Measurements from ENCODE around the gene FOXQ1.

Gene FOXQ1, protein sequence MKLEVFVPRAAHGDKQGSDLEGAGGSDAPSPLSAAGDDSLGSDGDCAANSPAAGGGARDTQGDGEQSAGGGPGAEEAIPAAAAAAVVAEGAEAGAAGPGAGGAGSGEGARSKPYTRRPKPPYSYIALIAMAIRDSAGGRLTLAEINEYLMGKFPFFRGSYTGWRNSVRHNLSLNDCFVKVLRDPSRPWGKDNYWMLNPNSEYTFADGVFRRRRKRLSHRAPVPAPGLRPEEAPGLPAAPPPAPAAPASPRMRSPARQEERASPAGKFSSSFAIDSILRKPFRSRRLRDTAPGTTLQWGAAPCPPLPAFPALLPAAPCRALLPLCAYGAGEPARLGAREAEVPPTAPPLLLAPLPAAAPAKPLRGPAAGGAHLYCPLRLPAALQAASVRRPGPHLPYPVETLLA

DNA sequence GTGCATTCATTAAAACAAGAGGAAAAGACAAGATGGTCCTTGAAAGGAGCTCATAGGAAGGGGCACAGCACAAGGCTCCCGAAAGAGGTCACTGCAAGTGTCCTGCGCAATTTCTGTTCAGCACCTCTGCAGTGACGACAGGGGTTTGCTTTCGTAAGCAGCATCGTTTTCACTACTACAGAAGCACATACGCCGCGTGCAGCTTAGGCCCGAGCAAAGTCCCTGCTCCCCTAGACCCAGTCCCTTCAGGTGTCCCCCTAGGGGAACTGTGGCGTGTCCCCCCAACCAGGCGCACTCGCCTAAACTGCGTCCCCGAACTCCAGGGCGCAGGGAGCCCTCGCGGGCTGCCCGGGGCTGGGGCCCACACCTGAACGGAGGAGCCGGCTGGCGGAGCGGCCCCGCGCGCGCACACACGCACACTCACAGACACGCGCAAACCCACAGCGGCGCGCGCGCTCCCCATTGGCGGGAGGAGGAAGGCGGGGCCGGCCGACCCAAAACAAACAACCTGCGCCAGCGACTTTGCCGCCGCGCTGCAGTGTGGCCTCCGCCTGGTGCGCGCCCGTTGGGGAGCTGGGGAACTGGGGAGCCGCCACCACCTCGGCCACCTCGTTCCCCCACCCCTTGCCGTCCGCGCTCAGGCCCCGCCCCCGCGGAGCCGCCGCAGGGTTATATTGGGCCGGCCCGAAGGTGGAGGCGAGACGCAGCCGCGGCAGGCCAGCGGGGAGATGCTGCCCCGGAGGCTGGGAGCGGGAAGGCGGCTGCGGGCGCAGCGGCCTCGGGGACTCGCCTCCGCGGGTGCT, at the start of gene FOXQ1:
Gene FOXQ1 (plus strand): TSS at position 699 of the 803 bp plus-strand sequence. CDS start 607 bp downstream, outside the sequence.
- peak in 1 of 3 donors; percentile 25 for DNase-seq

DNA sequence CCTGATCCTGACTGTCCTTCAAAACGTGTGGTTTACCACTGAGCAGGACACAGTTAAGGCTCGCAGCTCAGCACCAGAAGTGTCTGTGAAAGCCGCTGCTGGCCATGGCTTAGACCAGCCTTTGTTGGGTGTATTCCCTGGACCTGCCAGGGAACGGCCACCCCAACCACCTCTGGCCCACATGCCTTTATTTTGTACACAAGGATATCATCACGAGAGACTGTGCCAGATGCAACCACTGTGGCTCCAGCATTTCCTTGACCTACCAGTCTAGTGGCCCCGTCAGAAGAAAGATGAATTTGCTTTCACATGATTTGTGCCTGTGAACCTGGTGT, 49.2 kb upstream of the FOXQ1 start:
- DNase-seq, result no peak

DNA sequence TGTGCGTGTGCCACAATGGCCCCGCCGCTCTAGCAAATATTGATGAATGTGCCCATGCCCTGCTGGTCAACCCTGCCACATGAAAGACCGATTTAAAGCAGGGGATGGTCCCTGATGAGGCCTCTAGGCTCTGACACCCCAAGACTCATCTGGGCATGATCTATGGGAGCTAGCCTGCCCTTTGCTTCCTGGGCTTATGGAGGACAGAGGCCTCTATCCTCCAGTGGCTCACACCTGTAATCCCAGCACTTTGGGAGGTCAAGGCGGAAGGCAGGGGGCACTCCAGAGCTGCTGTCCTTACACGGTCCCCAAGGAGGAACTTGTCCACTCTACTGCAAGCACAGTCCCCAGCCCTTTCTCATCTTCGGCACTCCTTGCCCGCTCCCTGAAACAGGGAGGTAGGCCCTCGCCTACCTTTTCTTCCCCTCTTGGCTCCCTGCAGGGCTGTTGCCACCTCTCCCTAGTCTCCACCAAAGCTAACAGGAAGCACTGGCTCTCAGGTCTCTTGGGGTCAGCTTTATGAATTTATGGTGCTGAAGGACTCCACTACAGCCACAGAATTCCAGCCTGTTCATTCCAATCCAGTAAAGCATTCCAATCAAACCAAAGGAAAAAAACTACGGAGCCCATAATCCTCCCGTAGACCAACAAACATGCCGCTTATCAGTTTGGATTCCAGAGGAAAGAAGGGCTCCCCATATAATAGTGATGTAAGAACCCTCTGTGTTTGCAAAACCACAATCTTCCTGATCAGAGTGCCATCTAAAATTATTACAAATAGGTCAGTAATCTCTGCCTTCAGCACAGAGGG, 48.7 kb upstream of the FOXQ1 start:
- DNase-seq, result peak; percentile 32 to 66 (median 53)

DNA sequence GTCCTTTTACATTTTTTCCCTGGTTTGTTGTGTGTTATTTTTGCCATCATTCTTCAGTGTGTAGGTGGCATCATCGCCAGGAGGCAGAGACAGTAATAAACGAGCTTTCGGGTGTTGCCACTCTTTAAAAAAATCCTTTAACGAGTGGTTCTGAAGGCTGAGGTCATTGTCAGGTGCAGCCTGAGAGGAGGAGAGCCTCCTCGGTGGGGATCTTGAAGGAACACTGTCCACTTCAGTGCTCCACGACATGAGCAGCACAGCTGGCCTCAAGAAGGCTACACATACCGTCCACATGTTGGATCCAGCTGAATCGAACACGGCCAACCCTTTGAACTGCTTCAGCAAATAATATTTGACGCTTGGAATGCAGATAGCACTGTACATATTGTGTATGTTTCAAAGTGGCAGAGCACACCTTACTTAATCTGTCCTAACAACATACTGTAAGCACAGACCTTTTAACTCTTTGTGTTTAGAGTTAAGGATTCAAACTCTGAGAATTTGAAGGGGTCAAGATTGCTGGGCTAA, 48.0 kb upstream of the FOXQ1 start:
- no peak for DNase-seq

DNA sequence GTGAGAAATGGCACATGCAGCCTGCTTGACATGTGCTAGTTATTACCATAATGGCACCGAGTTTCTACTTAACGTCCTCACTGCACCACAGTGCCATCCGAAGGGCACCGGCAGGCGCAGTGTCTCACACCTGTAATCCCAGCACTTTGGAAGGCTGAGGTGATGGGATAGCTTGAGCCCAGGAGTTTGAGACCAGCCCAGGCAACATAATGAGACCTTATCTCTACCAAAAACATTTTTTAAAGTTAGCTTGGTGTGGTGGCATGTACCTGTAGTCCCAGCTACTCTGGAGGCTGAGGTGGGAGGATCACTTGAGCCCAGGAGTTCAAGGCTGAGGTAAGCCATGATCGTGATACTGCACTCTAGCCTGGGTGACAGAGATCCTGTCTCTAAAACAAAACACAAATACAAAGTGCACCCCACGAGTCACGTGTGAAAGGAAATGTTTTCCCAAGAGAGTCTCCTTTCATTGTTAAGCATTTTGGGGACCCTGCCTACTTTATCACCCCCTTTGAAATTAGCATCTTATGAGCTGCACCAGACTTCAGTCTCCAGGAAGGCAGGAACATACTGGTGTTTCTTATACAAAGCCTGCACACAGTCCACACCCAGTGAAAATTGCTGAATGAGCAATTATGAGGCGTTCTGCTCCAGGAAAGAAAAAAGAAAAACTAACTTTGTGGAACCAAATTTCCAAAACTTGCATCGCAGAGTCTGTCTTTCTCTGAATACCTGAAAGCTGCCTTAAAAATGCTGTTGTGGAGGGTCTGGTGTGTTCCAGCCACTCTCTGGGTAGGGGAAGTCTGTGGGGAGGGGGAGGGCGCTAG, 47.1 kb upstream of the FOXQ1 start:
- DNase-seq, result no peak

DNA sequence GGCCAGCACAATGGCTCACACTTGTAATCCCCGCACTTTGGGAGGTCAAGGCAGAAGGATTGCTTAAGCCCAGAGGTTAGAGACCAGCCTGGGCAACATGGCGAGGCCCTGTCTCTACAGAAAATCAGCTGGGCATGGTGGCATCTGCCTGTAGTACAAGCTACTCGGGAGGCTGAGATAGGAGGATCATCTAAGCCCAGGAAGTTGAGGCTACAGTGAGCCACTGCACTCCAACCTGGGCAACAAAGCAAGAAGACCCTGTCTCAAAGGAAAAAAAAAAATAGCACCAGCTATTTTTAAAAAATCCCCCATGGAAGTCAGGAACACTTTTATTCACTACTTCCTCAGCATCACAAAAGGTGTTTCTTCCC, 45.2 kb upstream of the FOXQ1 start:
- no peak for DNase-seq

DNA sequence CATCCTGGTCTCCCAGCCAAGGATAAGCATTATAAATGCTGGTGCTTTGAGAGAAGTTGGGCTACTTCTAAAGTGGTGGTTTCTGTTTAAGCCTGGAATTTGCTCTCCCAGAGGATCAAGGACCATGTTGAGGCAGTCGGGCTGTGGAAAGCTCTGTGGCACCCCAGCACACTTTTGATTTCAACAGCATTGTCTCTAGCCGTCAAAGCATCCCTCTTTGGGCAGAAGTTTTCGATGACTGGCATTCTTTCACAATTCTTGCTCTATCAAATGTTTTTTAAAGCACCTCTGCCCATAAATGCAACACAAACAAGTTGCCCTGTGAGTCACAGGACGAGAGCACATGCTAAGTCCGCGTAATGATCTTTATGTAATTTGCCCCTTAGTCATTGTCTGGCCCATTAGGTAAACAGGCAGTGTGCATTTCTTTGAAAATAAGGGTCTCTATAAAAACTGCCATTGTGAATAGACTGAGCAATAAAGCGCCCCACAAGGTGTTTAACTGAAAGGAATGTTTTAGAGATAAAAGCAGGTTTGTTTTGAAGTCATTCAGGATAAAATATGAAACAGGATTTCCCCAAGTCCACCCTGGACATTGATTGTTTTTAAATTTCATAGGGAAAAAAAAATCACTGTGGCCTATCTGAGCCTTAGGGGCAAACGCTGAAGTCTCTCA, 44.7 kb upstream of the FOXQ1 start:
- DNase-seq, result peak in 1 of 3 donors; percentile 13

DNA sequence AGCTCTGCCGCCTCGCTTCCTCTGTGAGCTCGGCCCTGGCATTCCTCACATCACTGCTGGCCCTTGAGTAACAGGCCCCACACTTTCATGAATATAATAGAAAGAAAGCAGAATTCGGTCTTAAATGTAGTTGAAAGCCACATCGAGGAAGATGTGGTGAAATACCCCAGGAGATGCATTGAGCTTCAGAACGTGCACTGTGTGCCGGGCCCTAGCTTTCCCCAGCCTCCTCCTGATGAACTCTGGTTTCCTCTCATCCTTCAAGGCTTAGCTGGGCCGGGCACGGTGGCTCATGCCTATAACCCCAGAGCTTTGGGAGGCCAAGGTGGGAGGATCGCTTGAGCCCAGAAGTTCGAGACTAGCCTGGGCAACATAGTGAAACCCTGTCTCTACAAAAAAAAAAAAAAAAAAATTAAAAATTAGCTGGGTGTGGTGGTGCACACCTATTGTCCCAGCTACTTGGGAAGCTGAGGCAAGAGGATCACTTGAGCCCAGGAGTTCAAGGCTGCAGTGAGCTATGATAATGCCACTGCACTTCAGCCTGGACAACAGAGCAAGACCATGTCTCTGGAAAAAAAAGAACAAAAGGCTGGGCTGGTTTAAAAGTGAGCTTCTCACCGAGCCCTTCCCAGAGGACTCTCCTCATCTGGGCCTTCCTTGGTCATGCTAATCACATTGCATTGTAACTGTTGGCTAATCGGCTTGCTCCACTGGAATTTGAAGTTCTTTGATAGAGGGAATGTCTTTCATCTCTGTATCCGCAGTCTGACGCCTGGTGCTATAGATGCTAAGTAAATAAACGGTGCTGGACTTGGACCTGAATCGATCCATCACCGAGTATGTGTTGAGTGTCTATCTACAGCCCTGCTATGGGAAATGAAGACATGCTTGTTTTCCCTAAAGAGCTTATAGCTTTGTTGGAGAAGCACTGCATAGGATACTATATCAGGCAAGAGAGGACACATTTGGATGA, 43.8 kb upstream of the FOXQ1 start:
- no peak for DNase-seq

DNA sequence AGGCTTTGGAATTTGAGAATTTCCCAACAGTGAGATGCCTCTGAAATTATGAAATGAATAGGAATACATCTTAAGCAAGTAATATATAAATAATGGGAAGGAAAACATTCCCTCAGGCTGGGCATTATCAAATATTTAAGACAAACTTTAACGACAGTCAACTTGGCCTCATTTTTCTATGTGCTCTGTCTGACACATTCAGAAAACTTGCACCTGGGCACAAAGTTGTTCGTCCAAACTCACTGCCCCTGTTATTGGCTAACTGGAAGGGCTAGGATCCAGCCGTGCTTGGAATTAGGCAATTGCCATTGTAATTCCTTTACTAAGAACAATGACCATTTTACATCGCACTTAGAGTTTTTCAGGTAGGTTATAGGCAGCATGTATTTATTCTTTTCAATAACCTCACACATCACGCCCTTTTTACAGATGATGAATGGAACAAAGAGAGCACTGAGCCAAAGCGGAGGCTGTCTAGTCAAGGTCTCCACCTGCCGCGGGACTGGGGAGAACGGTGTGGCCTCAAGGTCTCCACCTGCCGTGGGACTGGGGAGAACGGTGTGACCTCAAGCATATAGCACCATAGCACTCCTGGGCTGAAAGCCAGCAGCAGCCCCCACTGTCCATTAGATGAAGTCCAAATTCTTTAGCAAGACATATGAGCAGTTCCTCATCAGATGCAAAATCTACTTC, 40.7 kb upstream of the FOXQ1 start:
- no peak for DNase-seq

DNA sequence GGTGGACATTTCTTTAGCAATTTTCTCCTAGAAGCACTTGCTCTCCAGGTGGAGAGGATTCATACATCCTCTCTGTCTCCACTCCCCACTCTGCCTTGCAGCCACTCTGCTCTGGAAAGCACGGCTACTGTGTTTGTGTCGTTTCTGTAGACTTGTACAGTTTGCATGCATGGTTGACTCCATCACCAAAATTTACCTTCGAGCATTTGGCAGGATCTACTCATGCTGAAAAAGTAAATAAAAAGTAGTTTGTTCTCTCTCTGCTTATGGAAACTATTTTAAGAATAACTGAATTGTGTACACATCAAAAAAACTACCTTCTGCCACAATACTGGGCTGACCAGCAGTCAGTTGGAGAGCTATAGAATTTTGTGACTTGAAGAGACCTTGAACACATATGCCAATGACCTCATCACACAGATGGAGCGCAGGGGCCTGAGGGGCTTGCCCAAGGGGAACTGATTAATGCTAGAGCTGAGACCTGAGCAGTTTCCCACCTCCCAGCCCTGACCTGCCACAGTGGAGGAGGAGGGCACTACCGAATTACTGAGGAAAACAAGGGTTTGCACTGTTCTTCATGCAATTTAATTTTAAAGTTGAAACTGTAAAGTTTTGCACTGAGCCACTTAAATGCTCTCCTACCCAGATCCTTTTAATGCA, 33.7 kb upstream of the FOXQ1 start:
- DNase-seq, result no peak

DNA sequence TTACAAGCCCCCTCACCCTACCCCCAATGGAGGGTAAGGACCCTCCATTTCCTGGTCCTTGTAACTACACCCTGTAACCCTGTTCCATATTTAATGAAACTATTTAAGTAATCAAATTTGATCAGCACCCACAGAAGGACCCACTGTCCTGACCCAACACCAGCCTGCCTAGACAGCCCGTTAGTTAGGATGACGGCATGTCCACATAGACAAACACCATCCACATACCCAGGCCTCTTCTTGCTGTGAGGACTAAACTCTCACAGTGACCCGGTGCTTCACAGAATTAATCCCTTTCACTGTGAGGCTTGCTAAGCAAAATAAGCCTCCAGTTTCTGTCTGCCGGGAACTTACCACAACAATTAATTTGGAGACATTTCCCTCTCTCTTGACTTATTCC, 32.8 kb upstream of the FOXQ1 start:
- DNase-seq, result no peak

DNA sequence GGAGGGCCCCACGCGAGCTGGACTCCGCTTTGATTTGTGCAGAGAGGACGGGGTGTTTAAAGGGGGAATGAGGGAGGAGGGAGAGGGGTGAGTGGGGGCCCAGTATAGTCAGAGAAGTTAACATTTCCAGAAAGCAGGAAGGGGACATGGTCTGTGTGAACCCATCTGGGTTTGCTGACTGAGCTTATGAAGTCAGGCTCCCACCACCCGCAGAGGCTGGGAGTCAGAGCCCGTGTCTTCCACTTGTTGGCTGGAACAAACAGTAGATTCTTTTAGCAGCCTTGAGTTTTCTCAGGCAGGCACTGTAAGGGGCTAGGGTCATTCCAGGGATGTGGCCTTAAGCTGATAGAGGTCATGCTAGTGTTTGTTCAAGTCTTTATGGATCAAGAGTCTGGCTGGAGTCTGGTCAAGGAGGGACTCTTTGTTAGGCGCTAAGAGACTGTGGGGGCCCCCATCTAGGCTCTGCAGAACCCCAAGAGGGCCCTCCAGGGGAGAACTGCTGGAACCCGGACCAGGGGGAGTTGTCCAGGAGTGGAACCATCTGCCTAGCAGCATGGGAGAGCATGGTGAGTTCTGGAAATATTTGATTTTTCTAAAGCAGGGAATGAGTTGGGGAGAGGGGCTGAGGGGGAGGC, 31.1 kb upstream of the FOXQ1 start:
- no peak for DNase-seq

DNA sequence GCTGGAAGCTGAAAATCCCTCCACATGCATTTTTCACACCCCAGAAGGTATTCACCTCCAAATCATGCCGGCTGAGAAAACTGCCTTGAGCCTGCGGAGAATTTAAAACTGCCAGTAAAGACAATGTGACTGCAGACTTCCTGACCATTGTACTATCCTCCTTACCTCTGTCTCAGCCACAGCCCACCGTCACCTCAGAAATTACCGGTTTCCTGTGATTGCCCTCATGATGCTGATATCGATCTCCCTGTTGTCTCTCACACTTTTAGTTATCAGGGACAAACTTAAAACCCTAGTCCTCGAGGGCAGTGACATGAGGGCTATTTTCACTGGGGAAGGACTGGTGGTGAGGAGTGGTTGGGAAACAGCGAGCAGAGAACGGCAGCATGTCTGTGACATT, 30.2 kb upstream of the FOXQ1 start:
- DNase-seq, result no peak

DNA sequence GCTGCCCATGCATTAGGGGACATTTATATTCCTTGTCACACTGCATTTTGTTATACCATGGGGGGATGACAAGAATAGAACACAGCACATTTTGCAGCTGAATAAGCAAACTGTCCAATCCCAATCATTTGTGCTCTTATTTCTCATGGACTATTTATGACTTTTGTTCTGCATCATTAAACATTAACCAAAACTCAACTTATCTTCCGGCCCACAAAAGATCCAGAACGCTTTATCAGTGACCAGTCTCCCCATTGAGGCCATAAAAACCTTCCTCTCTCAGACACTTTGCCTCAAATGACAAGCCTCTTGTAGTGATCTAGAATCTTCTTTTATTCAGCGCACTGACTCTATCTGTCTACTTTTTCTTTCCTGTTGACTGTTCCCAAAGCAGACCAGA, 28.4 kb upstream of the FOXQ1 start:
- no peak for DNase-seq

DNA sequence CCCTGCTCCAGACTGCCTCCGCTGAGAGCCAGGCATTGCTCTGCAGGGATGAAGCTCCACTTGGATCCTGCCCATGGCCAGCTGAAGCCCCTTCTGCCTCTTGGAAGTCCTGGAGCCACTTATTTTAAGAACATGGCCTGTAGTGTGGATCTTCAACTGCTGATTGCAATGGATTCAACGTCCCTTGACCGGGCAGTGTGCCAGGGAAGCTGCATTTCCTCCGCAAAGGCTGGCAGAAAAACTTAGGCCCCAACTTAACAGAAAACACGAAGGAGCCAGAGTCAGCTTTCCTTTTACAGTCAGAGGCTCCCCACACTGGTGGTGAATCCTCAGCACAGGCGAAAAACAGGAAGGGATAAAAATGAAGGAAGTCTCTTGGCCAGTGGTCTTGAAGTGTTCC, 26.3 kb upstream of the FOXQ1 start:
- DNase-seq, result peak; percentile 11 to 43 (median 19)

DNA sequence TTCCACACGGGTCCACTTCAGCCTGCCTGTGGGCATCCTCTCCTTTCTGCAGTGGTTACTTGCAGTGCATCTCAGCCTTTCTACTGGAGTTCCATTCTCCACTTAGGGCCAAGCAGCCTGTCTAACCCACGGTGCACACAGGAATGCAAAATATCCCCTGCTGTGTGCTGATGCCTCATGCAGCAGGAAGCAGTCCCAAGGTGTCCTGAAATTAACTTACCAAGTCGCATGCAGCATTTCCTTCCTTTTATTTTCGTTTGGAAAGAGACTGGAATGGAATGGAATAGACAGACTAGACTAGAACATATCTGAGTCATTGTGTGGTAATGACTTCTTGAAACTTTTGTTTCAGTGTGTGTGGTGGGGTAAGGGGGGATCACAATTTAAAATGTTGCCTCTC, 25.9 kb upstream of the FOXQ1 start:
- DNase-seq, result peak in 2 of 3 donors; percentile 21 to 38

DNA sequence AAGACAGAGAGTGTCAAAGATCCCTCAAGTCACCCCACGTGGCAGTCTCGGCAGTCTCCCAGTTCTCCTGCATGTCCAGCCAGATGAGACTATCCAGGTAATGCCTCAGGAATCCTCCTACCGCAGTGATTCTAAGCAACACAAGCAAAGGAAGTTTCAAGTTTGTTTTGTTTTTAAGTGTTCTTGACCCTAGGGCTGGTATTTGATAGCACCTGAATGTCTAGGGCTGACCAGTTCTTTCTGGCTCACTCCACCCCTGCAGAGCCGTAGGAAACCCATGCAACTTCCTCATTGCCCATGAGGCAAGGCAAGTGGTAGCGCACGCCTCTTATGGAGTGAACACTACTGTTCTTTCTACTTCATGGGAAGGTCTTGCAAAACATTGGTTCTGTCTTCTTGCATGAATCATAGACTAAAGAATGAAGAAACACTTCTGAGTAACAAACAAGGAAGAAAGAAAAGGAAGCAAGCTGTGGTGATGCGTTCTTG, 24.8 kb upstream of the FOXQ1 start:
- peak; percentile 85 to 96 (median 95) for DNase-seq

DNA sequence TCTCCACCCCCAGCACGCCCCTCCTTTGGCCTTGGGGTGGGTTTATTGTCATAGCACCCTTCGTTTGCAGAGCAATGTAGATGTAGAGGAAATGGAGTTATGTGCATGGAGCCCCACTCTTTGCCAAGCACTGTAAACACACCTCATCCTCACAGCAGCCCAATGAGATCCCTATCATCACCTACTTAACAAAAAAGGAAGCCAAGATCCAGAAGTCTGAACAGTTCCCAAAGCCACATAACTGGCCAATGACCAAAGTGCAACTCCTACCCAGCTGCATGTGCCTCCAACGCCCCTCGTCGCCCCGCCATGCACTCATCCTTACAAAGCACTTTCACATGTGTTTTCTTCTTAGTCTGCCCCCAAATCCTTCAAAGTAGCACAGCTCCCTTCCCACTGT, 21.8 kb upstream of the FOXQ1 start:
- no peak for DNase-seq

DNA sequence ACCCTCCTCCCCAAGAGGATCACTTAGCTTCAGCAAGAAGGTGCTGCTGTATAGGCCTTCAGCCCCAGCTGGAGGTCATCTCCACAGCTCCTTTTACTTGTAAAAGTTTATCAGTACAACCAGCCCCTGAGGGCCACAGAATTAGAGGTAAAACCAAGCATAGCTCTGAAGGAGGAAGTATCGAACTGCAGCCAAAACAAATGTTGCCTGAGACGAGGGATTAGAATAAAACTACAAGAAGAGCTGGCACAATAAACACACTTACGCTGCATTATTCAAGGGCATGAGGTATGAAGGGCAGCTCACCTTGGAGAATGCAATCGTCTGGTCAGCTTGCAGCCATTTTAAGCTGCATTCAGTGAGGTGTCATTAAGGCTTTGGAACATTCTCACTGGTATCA, 21.1 kb upstream of the FOXQ1 start:
- DNase-seq, result no peak
